ENCODE measurements around the gene PRR12.

DNA sequence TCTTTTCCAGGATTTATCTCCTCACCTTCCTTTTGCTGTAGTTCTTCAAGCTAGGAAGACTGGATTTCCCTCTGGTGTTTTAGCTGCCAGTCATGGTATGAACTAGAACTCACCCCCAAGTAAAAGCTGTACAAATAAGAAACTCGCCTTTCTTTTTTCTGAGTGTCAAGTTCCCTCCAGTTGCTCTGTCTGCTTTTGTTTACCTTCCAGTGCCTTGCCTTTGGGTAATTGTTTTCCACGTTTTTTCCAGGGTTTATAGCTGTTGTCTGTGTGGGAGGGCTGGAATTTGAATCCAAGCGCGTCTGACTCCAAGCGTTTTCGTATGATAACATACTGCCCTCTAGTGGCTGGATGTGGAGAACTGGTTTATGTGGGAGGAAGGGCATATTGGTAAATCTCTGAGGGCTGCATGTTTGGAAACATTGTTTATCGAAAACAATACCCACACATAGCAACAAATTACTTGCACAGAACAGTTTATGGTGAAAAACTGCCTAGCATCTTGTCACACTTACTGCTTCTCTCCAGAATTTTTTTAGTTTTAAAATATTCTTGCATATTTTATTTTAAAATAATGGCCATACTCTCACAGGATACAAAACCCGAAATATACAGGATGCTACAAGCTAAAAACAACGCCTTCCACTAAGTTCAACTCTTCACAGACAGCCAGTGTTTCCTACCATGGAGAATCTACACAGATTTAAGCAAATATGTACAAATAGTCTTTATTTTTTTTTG is 44.0 kb upstream of the PRR12 start:
- TF ChIP-seq, protein P1, sequence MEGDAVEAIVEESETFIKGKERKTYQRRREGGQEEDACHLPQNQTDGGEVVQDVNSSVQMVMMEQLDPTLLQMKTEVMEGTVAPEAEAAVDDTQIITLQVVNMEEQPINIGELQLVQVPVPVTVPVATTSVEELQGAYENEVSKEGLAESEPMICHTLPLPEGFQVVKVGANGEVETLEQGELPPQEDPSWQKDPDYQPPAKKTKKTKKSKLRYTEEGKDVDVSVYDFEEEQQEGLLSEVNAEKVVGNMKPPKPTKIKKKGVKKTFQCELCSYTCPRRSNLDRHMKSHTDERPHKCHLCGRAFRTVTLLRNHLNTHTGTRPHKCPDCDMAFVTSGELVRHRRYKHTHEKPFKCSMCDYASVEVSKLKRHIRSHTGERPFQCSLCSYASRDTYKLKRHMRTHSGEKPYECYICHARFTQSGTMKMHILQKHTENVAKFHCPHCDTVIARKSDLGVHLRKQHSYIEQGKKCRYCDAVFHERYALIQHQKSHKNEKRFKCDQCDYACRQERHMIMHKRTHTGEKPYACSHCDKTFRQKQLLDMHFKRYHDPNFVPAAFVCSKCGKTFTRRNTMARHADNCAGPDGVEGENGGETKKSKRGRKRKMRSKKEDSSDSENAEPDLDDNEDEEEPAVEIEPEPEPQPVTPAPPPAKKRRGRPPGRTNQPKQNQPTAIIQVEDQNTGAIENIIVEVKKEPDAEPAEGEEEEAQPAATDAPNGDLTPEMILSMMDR (IDR thresholded peaks at IDR 0.05) = peak; percentile 83 to 96 (median 90)
- no peak for TF ChIP-seq POLR2A (IDR thresholded peaks at IDR 0.05)
